Skeletal muscle cell (primary cell): Measurements from ENCODE around the gene RTBDN.
A peak's percentile ranks its signal among the peaks of the same experiment; 100 is the strongest.

Experiments
- DNase-seq: peaks from one replicate; pipeline ENCODE4 v3.0.0-alpha.2; 2010; ENCODE audit warnings: low read depth
- H3K4me3 ChIP-seq: 2 replicates; pipeline ENCODE4 v1.5.1; 2011; ENCODE audit warnings: low read depth, mild to moderate bottlenecking, control low read depth, low read length, moderate library complexity

The RTBDN gene

GRCh38 chr19:12834566-12834943, at the start of gene RTBDN:
TSS of gene RTBDN (minus strand) at chr19:12834579. CDS start at chr19:12829979, 4,600 bp downstream.
- peak within 1 kb of the TSS; percentile 46 for H3K4me3 ChIP-seq
- DNase-seq: no peak

- DNase-seq: no peak
- no peak overlapping the region for H3K4me3 ChIP-seq
Observed at GRCh38 chr19:12882589-12882988, 48.2 kb upstream of the RTBDN start.

- H3K4me3 ChIP-seq: peak within 1 kb of the TSS; percentile 72
- DNase-seq: peak; percentile 62
Observed at GRCh38 chr19:12881172-12881808, 46.9 kb upstream of the RTBDN start, which contains the start of gene DNASE2. TSS of gene DNASE2 (minus strand) at chr19:12881449. CDS start at chr19:12881375, 74 bp downstream.

- DNase-seq: no peak
Observed at GRCh38 chr19:12880551-12881171, 46.3 kb upstream of the RTBDN start.

GRCh38 chr19:12875086-12875485, 40.7 kb upstream of the RTBDN start:
- no peak for DNase-seq

More at GRCh38 chr19:12880551-12881171, 46.3 kb upstream of the RTBDN start:
- peak overlapping the region; percentile 72 for H3K4me3 ChIP-seq

GRCh38 chr19:12873891-12874745, 39.7 kb upstream of the RTBDN start:
- no peak for DNase-seq
- no peak overlapping the region for H3K4me3 ChIP-seq

More at GRCh38 chr19:12875086-12875485, 40.7 kb upstream of the RTBDN start:
- no peak overlapping the region for H3K4me3 ChIP-seq

- DNase-seq: no peak
- peak overlapping the region; percentile 33 for H3K4me3 ChIP-seq
Observed at GRCh38 chr19:12872941-12873890, 38.8 kb upstream of the RTBDN start.

- no peak for DNase-seq
- H3K4me3 ChIP-seq: no peak overlapping the region
Observed at GRCh38 chr19:12872255-12872654, 37.9 kb upstream of the RTBDN start.

GRCh38 chr19:12871681-12872080, 37.3 kb upstream of the RTBDN start:
- no peak overlapping the region for H3K4me3 ChIP-seq
- no peak for DNase-seq

- no peak overlapping the region for H3K4me3 ChIP-seq
- no peak for DNase-seq
Observed at GRCh38 chr19:12868540-12869112, 34.2 kb upstream of the RTBDN start.

GRCh38 chr19:12867120-12868099, 33.0 kb upstream of the RTBDN start:
- H3K4me3 ChIP-seq: peak overlapping the region; percentile 51
- DNase-seq: no peak

GRCh38 chr19:12866416-12867119, 32.2 kb upstream of the RTBDN start:
- no peak for DNase-seq
- H3K4me3 ChIP-seq: no peak overlapping the region

GRCh38 chr19:12865746-12866415, 31.5 kb upstream of the RTBDN start:
- DNase-seq: no peak
- no peak overlapping the region for H3K4me3 ChIP-seq

GRCh38 chr19:12864721-12865715, 30.6 kb upstream of the RTBDN start:
- H3K4me3 ChIP-seq: no peak overlapping the region
- DNase-seq: no peak

- no peak overlapping the region for H3K4me3 ChIP-seq
- no peak for DNase-seq
Observed at GRCh38 chr19:12864143-12864542, 29.8 kb upstream of the RTBDN start.
